NK-92 (cell line): ENCODE data around the gene CACNG7.
"Not testable (repeated sequence)": the region's sequence is repeated elsewhere in the genome, so short reads cannot be mapped to it uniquely, and the experiment has no call there.

ENCODE experiments used
- DNase-seq: peaks from one replicate; lab custom pipeline; 2025; ENCODE audit not compliant: unreplicated experiment; lab: John Stamatoyannopoulos, UW

CACNG7 gene

GRCh38 chr19:53904909-53905308 lies 4.2 kb upstream of the CACNG7 start:
- no peak for DNase-seq

- no peak for DNase-seq
Observed at GRCh38 chr19:53905787-53906186, 3.3 kb upstream of the CACNG7 start.

GRCh38 chr19:53906211-53907192 lies 2.6 kb upstream of the CACNG7 start:
- no peak for DNase-seq

GRCh38 chr19:53907193-53907581 lies 1.9 kb upstream of the CACNG7 start:
- no peak for DNase-seq

GRCh38 chr19:53907690-53908089 lies 1.4 kb upstream of the CACNG7 start:
- no peak for DNase-seq

- DNase-seq = no peak
Observed at GRCh38 chr19:53908106-53908934, 758 bp upstream of the CACNG7 start.

- DNase-seq = no peak
Observed at GRCh38 chr19:53909471-53910169, 542 bp downstream of the CACNG7 start.

GRCh38 chr19:53910170-53910518 lies 1.1 kb downstream of the CACNG7 start:
- DNase-seq = no peak

GRCh38 chr19:53912653-53913052 lies 3.6 kb downstream of the CACNG7 start:
- no peak for DNase-seq

GRCh38 chr19:53915000-53915399 lies 5.9 kb downstream of the CACNG7 start:
- DNase-seq = no peak

GRCh38 chr19:53916004-53916403 lies 6.9 kb downstream of the CACNG7 start:
- DNase-seq = no peak

GRCh38 chr19:53917356-53917755 lies 8.3 kb downstream of the CACNG7 start:
- DNase-seq = no peak

- no peak for DNase-seq
Observed at GRCh38 chr19:53927739-53928138, 18.7 kb downstream of the CACNG7 start.

- no peak for DNase-seq
Observed at GRCh38 chr19:53936029-53936428, 27.0 kb downstream of the CACNG7 start.

GRCh38 chr19:53942001-53942786 lies 33.1 kb downstream of the CACNG7 start:
- DNase-seq = no peak

GRCh38 chr19:53944416-53944815 lies 35.3 kb downstream of the CACNG7 start:
- DNase-seq = no peak

GRCh38 chr19:53944933-53945332 lies 35.9 kb downstream of the CACNG7 start:
- DNase-seq = no peak

GRCh38 chr19:53945441-53945840 lies 36.4 kb downstream of the CACNG7 start:
- no peak for DNase-seq

- no peak for DNase-seq
Observed at GRCh38 chr19:53945998-53946397, 36.9 kb downstream of the CACNG7 start.

GRCh38 chr19:53947624-53948023 lies 38.5 kb downstream of the CACNG7 start:
- DNase-seq = no peak

- not testable (repeated sequence) for DNase-seq
Observed at GRCh38 chr19:53948611-53949010, 39.5 kb downstream of the CACNG7 start.
